Mucosa of descending colon (tissue), 3 donors: ENCODE results near the gene MEGF6. TPM values are rescaled to one million over a fixed set of nuclear protein-coding genes. Genes with fewer than 3 reads are reported as not detected.

Experiments used
- ATAC-seq: fragments of 200-7000 bp; cut with Tn5 transposase; one replicate; pipeline ENCODE4 v1.9.1; 2020; ENCODE audit warnings: mild to moderate bottlenecking, moderate library complexity
- DNase-seq, 3 donors: peaks; one replicate each; pipeline ENCODE4 v3.0.0-alpha.2; 2020
- H3K36me3 ChIP-seq: fragments of 200-600 bp; one replicate; pipeline ENCODE4 v1.8.0; 2021; ENCODE audit warnings: low read depth, mild to moderate bottlenecking
- H3K4me1 ChIP-seq: fragments of 200-600 bp; one replicate; pipeline ENCODE4 v1.8.0; 2021; ENCODE audit warnings: low read depth, mild to moderate bottlenecking
- H3K4me3 ChIP-seq: fragments of 200-600 bp; one replicate; pipeline ENCODE4 v1.8.0; 2021; ENCODE audit warnings: mild to moderate bottlenecking
- H3K9me3 ChIP-seq: fragments of 200-600 bp; one replicate; pipeline ENCODE4 v1.8.0; 2021; ENCODE audit warnings: mild to moderate bottlenecking
- CTCF ChIP-seq: fragments of 200-600 bp; IDR thresholded peaks from one replicate; pipeline ENCODE4 v1.8.0; 2022; ENCODE audit warnings: antibody characterized with exemption, mild to moderate bottlenecking
- intact Hi-C, 2 donors: fragments of 100-400 bp; cut with DNase I in 1 of 2; cut with micrococcal nuclease in 1 of 2; formaldehyde crosslinking; loops; one replicate each; pipeline versions ENCODE4 v1.11.0 to v1.11.1; 2022; cut with DNase I, micrococcal nuclease
- total RNA-seq, 3 donors: library from RNA; stranded (reverse); fragmentation: NEBNext Ultra II Directional in 2 of 3; extraction: Animal tissue kit (Norgen Biotek cat#: 25700) in 2 of 3; gene quantifications; one replicate each; pipeline versions ENCODE4 v1.2.1 to v1.2.4, GENCODE V29; 2021 to 2023
- donor health status: DM: no; HTN: no; CAD: no; lungs with moderate emphysema.
- donor health status: DM: no; HTN: no; CAD: no.
- donor health status: DM: no; HTN: yes; CAD: no.

The MEGF6 gene
- total RNA-seq, 3 donors from 2014 or later = 6.2 to 12.2 (median 8.5) TPM

GRCh38 chr1:3581296-3582036 lies 29.8 kb downstream of the MEGF6 start:
- DNase-seq (no peak), ATAC-seq (no peak)
- no peaks in the 10 kb centered on the region for H3K36me3 ChIP-seq
- TF ChIP-seq CTCF = no peak
- no peaks in the 10 kb centered on the region for H3K4me1 ChIP-seq
- H3K9me3 ChIP-seq = no peaks in the 10 kb centered on the region
- intact Hi-C loops = no loop called here
- no peak overlapping the region for H3K4me3 ChIP-seq

GRCh38 chr1:3580231-3580630 lies 31.1 kb downstream of the MEGF6 start:
- no peak for ATAC-seq
- Histone ChIP-seq H3K4me3 (no peak overlapping the region), H3K9me3 (no peaks in the 10 kb centered on the region), H3K4me1 (no peaks in the 10 kb centered on the region), H3K36me3 (no peaks in the 10 kb centered on the region)
- no peak for TF ChIP-seq CTCF
- DNase-seq = no peak
- intact Hi-C loops = no loop called here

- H3K9me3 ChIP-seq = no peaks in the 10 kb centered on the region
- no peak for ATAC-seq
These were observed 31.7 kb downstream of the MEGF6 start for GRCh38 chr1:3579626-3580025.

GRCh38 chr1:3578906-3579305 lies 32.4 kb downstream of the MEGF6 start:
- Histone ChIP-seq H3K4me3 (no peak overlapping the region), H3K4me1 (no peaks in the 10 kb centered on the region), H3K36me3 (no peaks in the 10 kb centered on the region), H3K9me3 (no peaks in the 10 kb centered on the region)
- intact Hi-C loops = no loop called here
- ATAC-seq (no peak), DNase-seq (no peak)
- no peak for TF ChIP-seq CTCF

More at GRCh38 chr1:3579626-3580025, 31.7 kb downstream of the MEGF6 start:
- no peaks in the 10 kb centered on the region for H3K36me3 ChIP-seq
- intact Hi-C loops = no loop called here
- H3K4me1 ChIP-seq = no peaks in the 10 kb centered on the region
- TF ChIP-seq CTCF = no peak
- no peak for DNase-seq
- no peak overlapping the region for H3K4me3 ChIP-seq

- Histone ChIP-seq H3K4me3 (no peak overlapping the region), H3K36me3 (no peaks in the 10 kb centered on the region), H3K4me1 (no peaks in the 10 kb centered on the region), H3K9me3 (no peaks in the 10 kb centered on the region)
- ATAC-seq (no peak), DNase-seq (no peak)
- intact Hi-C loops = no loop called here
- TF ChIP-seq CTCF = no peak
These were observed 32.9 kb downstream of the MEGF6 start for GRCh38 chr1:3578433-3578805.
